ENCODE results near the gene CYP3A5. TPM values are rescaled to one million over a fixed set of nuclear protein-coding genes. Genes with fewer than 3 reads are reported as not detected.

Gene CYP3A5
- total RNA-seq, 1 experiment from 2014 or later: not detected

GRCh38 chr7:99614495-99614894 lies 65.3 kb downstream of the CYP3A5 start:
- Histone ChIP-seq H3K23me2 (ENCODE audit: insufficient read length, low read depth, low read length, poor library complexity, severe bottlenecking) (peaks cover 7% of the 10 kb centered on the region), H3K79me2 (ENCODE audit: insufficient read depth, low read length) (no peaks in the 10 kb centered on the region), H3K4me2 (ENCODE audit: insufficient read depth, insufficient read length, low read length) (no peak overlapping the region), H3T11ph (ENCODE audit: low read length) (no peak overlapping the region), H4K20me1 (ENCODE audit: control insufficient read depth, insufficient read depth, insufficient read length) (no peaks in the 10 kb centered on the region), H3K56ac (ENCODE audit: insufficient read length, low read depth, low read length) (no peak overlapping the region), H3K9ac (ENCODE audit: extremely low read depth, insufficient read length, low read length) (no peak overlapping the region), H3K4ac (ENCODE audit: low read depth, low read length) (no peak overlapping the region), H3K9me3 (ENCODE audit: control insufficient read depth, low read depth, low read length) (no peaks in the 10 kb centered on the region), H2BK20ac (ENCODE audit: low read depth, low read length, poor library complexity, severe bottlenecking) (no peak overlapping the region), H4K8ac (replicated peaks; ENCODE audit: insufficient read length, low read depth, low read length) (no peak overlapping the region), H3K18ac (ENCODE audit: insufficient read length, low read depth, low read length) (no peak overlapping the region), H4K91ac (ENCODE audit: insufficient read length, low read depth, low read length) (no peak overlapping the region), H2BK120ac (ENCODE audit: low read depth, low read length, poor library complexity, severe bottlenecking) (no peak overlapping the region), H3K14ac (ENCODE audit: insufficient read depth, low read length) (no peak overlapping the region), H2BK15ac (ENCODE audit: low read depth, low read length) (no peak overlapping the region), H3K27me3 (ENCODE audit: insufficient read depth, low read length) (no peaks in the 10 kb centered on the region), H3K27ac (ENCODE audit: insufficient read length, low read depth, low read length) (no peak overlapping the region), H2AK5ac (ENCODE audit: insufficient read length, low read length) (no peak overlapping the region), H4K5ac (ENCODE audit: insufficient read length, low read depth, low read length) (no peak overlapping the region), H2AFZ (ENCODE audit: low read length) (no peak overlapping the region), H3K23ac (ENCODE audit: insufficient read length, low read depth, low read length) (no peak overlapping the region), H2BK5ac (ENCODE audit: insufficient read length, low read length) (no peak overlapping the region), H3K79me1 (ENCODE audit: insufficient read depth, low read depth, low read length, poor library complexity, severe bottlenecking) (peaks cover 4% of the 10 kb centered on the region), H2BK12ac (ENCODE audit: insufficient read length, low read depth, low read length) (no peak overlapping the region), H3K4me1 (ENCODE audit: insufficient read depth, low read length) (no peaks in the 10 kb centered on the region)
- Mint-ChIP-seq H3K27me3 (ENCODE audit: low read depth) (peaks cover 21% of the 10 kb centered on the region), H3K4me1 (peaks cover 11 to 18% of the 10 kb centered on the region in 2 experiments), H3K9me3 (no peaks in the 10 kb centered on the region; a peak in 2 of 5 replicates), H3K27ac (no peak overlapping the region), H3K36me3 (ENCODE audit: insufficient read depth in 1 of 3, low read depth in 3 of 3) (peaks cover 11 to 19% (median 17%) of the 10 kb centered on the region in 3 experiments), H3K4me3 (no peak overlapping the region)
- TF ChIP-seq CTCF (conservative IDR thresholded peaks at IDR 0.05): no peak
- no CpG with 5 or more reads among the region's 3 CpGs for WGBS (ENCODE audit: extremely low coverage, insufficient read length, low lambda C conversion rate)
- DNase-seq: no peak
